K562 (cell line): ENCODE measurements around the gene UHRF1.

Experiments
- KAT2B ChIP-seq: IDR thresholded peaks from one replicate; pipeline ENCODE4 v1.6.1; 2012; ENCODE audit warnings: low read depth, mild to moderate bottlenecking, control low read depth, inconsistent platforms, low read length, moderate library complexity
- TAF1 ChIP-seq: IDR thresholded peaks from 2 replicates; pipeline ENCODE4 v1.6.1; 2011; ENCODE audit warnings: mild to moderate bottlenecking, low read length, moderate library complexity; ENCODE audit not compliant: insufficient read depth, control insufficient read depth, severe bottlenecking; ENCODE audit errors: extremely low read depth
- TEAD2 ChIP-seq: fragments of 450-650 bp; IDR thresholded peaks from 2 replicates; pipeline ENCODE4 v1.6.1; 2016; ENCODE audit warnings: missing genetic modification characterization, control low read depth, missing compliant biosample characterization
- TF ChIP-seq, protein P1 (sequence below), 3 experiments: IDR thresholded peaks in 2 of 3; conservative IDR thresholded peaks in 1 of 3; 2 replicates each; pipeline ENCODE4 v1.5.1; 2011 to 2012; ENCODE audit warnings: low read length in 3 of 3, mild to moderate bottlenecking in 3 of 3, control low read depth in 2 of 3, improper control_type of control experiment in 1 of 3, inconsistent platforms in 1 of 3, low read depth in 1 of 3, mixed read lengths in 1 of 3, moderate library complexity in 1 of 3; ENCODE audit not compliant: insufficient read depth in 2 of 3

DNA sequence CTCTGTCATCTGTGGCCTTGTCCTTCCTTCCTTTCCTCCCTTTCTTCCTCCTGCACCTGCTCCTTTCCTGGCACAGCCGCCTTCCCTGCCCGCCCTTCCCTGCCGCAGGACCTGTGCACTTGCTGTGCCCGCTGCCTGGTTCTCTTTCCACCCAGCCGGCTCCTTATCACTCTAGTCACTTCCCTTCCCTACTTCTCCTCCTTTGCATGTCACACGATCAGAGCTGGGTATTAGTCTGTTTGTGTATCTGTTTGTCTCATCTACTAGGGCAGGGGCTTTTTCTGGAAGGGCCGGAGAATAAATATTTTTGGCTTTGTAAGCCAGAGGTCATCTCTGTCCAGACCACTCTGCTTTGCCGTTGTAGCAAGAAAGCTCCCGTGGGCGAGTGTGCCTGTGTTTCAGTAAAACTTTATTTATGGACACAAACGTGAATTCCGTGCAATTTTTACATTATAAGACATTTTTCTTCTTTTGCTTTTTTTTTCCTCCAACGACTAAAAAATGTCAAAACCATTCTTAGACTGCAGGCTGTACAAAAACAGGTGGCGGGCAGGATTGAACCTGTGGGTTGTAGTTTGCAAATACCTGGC lies 65.7 kb downstream of the UHRF1 start:
- TF ChIP-seq, protein P1, sequence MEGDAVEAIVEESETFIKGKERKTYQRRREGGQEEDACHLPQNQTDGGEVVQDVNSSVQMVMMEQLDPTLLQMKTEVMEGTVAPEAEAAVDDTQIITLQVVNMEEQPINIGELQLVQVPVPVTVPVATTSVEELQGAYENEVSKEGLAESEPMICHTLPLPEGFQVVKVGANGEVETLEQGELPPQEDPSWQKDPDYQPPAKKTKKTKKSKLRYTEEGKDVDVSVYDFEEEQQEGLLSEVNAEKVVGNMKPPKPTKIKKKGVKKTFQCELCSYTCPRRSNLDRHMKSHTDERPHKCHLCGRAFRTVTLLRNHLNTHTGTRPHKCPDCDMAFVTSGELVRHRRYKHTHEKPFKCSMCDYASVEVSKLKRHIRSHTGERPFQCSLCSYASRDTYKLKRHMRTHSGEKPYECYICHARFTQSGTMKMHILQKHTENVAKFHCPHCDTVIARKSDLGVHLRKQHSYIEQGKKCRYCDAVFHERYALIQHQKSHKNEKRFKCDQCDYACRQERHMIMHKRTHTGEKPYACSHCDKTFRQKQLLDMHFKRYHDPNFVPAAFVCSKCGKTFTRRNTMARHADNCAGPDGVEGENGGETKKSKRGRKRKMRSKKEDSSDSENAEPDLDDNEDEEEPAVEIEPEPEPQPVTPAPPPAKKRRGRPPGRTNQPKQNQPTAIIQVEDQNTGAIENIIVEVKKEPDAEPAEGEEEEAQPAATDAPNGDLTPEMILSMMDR (IDR thresholded peaks at IDR 0.05 in 2 of 3, conservative IDR thresholded peaks at IDR 0.05 in 1 of 3; ENCODE audit: insufficient read depth in 2 of 3, low read depth in 1 of 3, low read length in 3 of 3): no peak
- TF ChIP-seq KAT2B (no peak), TAF1 (no peak), TEAD2 (tag) (no peak)
